GM12873 (cell line): Measurements from ENCODE around the gene CLDN15.

Experiments used
- CTCF ChIP-seq: IDR thresholded peaks from 2 replicates; pipeline ENCODE4 v1.5.1; 2012; ENCODE audit warnings: low read depth, mild to moderate bottlenecking, moderate library complexity, low read length, control low read depth; ENCODE audit not compliant: insufficient read depth; ENCODE audit errors: missing control alignments

CLDN15 gene

GRCh38 chr7:101269664-101270063 lies 32.1 kb upstream of the CLDN15 start:
- TF ChIP-seq CTCF, result no peak

DNA sequence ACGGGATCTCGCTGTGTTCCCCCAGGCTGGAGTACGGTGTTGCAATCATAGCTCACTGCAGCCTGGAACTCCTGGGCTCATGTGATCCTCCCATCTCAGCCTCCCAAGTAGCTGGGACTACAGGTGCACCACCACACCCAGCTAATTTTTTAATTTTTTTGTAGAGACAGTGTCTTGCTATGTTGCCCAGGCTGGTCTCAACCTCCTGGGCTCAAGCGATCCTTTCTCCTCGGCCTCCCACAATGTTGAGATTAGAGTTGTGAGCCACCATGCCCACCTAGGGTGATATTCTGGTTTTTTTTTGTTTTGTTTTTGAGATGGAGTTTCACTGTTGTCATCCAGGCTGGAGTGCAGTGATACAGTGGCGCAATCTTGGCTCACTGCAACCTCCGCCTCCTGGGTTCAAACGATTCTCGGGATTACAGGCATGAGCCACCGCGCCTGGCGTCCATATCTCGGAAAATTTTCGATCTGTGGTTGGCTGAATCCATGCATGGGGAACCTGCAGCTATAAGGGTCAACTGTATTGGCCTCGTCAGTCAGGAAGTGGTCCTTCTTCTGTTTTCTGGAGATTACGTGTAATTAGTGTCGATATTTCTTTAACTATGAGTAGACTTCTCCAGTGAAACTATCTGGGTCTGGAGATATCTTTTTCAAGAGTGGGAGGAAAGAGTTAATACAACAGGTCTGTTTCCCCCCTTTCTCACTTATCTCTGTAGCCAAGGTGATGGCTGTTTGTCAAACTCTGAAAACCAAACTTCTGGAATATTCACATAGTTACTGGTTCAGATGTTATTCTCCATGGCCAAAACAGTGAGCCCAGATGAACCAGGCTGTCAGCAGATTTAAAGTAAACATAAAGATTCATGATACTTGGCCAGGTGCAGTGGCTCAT lies 28.3 kb upstream of the CLDN15 start:
- no peak for TF ChIP-seq CTCF

- TF ChIP-seq CTCF, result no peak
Measured at GRCh38 chr7:101258243-101258731, 20.7 kb upstream of the CLDN15 start.

DNA sequence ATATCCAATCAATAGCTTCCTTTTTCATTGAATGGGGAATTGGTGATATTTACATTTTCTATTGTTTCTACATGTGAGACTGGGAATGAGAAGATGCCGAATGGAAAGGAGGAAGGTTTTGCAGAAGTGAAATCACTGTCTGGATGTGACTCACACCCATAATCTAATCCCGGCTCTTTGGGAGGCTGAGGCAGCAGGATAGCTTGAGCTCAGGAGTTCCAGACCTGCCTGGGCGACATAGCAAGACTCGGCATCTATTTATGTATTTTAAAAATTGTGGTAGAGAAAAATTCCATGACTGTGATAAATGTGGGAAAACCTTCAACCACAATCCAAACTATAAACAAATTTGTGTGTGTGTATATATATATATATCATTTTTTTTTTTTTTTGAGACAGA lies 18.2 kb upstream of the CLDN15 start:
- no peak for TF ChIP-seq CTCF

DNA sequence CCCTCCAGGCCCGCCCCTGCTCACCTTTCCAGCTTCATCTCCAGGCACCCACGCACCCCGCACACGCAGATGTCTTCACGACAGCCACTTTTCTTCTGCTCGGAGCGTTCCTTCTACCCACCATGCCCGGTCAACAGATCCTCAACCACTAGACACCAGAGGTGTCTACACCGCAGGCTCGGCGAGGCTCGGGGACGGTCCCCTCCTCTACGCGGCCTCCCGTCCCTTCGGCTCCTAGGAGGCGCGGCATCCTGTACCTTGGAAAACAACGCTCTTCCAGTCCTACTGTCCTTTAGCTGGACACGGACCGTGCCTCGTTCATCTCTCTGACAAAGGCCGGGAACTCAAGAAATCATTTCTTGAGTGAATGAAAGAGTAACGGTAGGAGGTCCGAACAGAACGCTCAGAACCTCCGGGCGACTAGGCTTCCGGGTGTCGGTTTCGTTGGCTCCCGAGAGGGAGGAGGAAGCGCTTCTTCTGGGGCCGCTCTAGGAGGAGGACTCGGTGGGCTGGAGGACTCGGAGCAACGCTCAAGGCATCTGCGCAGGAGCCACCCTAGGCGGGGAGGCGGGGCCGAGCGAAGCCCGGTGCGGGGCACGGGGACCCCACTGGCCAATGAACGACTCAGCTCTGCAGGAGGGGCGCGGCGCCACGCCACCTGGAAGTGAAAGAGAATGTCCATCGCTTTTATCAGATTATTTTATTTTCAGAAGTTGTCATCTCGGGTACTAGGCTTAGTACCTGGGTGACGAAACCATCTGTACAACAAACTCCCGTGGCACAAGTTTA lies 14.5 kb upstream of the CLDN15 start:
- no peak for TF ChIP-seq CTCF

- no peak for TF ChIP-seq CTCF
Measured at GRCh38 chr7:101250324-101250723, 12.7 kb upstream of the CLDN15 start.

DNA sequence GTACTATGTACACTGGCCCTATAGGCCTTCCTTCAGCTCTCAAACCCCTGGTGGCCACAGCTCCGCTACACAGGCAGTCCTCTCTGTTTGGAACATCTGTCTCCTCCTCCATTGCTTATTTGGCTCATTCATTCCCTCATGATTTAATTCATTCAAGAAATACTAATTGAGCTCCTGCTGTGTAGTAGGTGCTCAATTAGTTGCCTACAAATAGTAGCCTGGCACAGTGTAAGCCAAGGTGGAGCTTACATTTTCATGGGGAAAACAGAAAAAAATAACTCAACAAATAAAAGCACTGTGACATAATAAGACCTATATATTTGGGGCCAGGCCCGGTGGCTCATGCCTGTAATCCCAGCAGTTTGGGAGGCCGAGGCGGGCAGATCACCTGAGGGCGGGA lies 10.7 kb upstream of the CLDN15 start:
- TF ChIP-seq CTCF, result no peak
